ENCODE data around the gene KRT72. TPM values are rescaled to one million over a fixed set of nuclear protein-coding genes. Genes with fewer than 3 reads are reported as not detected.
A peak's percentile ranks its signal among the peaks of the same experiment; 100 is the strongest.

Gene KRT72
- total RNA-seq, 3 donors from 2014 or later: not detected

DNA sequence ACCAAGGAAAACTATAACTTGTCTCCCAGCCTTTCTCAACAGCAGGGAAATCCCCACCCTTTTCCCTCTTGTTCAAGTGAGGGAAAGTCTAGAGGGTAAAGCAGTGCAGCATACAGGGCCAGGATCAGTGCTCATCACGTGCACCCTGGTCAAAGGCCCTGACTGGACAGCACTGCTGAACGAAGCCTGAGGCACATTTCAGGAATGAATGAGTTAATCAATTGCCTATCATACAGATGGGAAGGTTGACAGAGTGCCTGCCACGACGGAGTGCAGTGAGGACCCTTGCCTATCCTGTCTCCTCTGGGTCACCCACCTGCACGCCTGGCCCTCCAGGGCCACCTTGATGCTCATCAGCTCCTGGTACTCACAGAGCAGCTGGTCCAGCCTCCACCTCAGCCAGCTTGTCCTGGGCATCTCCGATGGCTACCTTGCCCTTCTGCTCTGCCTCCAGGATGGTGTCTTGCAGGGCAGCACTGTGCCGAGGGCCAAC, 28.8 kb upstream of the KRT72 start:
- no peaks in the 10 kb centered on the region for H3K4me1 ChIP-seq
- no peaks in the 10 kb centered on the region for H3K9me3 ChIP-seq
- intact Hi-C loops (cut with DNase I; ENCODE audit: low total_unique reads): no loop called here
- DNase-seq (ENCODE audit: low spot score in 2 of 2): peak in 1 of 2 donors; percentile 13
- H3K27me3 ChIP-seq: no peaks in the 10 kb centered on the region
- H3K4me3 ChIP-seq: no peak overlapping the region
- no peak overlapping the region for H3K27ac ChIP-seq
- TF ChIP-seq POLR2A (IDR thresholded peaks at IDR 0.05) (no peak), POLR2AphosphoS5 (IDR thresholded peaks at IDR 0.05) (no peak), CTCF (IDR thresholded peaks at IDR 0.05) (no peak)
- no peaks in the 10 kb centered on the region for H3K36me3 ChIP-seq

- no peak overlapping the region for H3K4me3 ChIP-seq
- H3K9me3 ChIP-seq: no peaks in the 10 kb centered on the region
- H3K27ac ChIP-seq: no peak overlapping the region
- intact Hi-C loops (cut with DNase I; ENCODE audit: low total_unique reads): no loop called here
- DNase-seq (ENCODE audit: low spot score in 2 of 2): peak in 1 of 2 donors; percentile 1
- H3K36me3 ChIP-seq: no peaks in the 10 kb centered on the region
- H3K27me3 ChIP-seq: no peaks in the 10 kb centered on the region
- no peaks in the 10 kb centered on the region for H3K4me1 ChIP-seq
- TF ChIP-seq POLR2A (IDR thresholded peaks at IDR 0.05) (no peak), CTCF (IDR thresholded peaks at IDR 0.05) (no peak), POLR2AphosphoS5 (IDR thresholded peaks at IDR 0.05) (no peak)
Measured at GRCh38 chr12:52629281-52630007, 28.2 kb upstream of the KRT72 start.

DNA sequence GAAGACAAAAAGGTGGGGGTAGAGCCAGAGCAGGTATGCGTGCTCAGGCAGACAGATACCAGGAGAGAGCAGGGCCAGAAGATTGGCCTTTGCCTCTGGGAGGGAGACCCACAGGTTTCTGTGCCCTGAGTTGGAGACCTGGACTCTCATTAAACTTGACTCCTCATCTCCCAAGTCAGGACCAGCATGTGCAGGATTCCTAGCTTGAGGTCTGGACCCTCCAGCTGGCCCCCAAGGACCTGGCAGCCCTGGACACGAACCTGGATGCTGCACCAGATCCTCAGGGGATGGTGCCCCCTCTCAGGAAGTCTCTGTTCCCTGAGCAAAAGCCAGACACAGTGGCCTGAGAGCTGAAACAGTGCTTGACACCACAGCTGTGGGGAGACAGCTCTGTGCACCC, 27.6 kb upstream of the KRT72 start:
- no peak overlapping the region for H3K4me3 ChIP-seq
- no peaks in the 10 kb centered on the region for H3K9me3 ChIP-seq
- no peak for TF ChIP-seq POLR2AphosphoS5 (IDR thresholded peaks at IDR 0.05)
- no peak for TF ChIP-seq POLR2A (IDR thresholded peaks at IDR 0.05)
- no peak for TF ChIP-seq CTCF (IDR thresholded peaks at IDR 0.05)
- intact Hi-C loops (cut with DNase I; ENCODE audit: low total_unique reads): no loop called here
- no peak overlapping the region for H3K27ac ChIP-seq
- no peaks in the 10 kb centered on the region for H3K4me1 ChIP-seq
- H3K36me3 ChIP-seq: no peaks in the 10 kb centered on the region
- DNase-seq (ENCODE audit: low spot score in 2 of 2): no peak
- no peaks in the 10 kb centered on the region for H3K27me3 ChIP-seq

GRCh38 chr12:52628111-52628507, 26.8 kb upstream of the KRT72 start:
- Histone ChIP-seq H3K9me3 (no peaks in the 10 kb centered on the region), H3K4me1 (no peaks in the 10 kb centered on the region), H3K27ac (no peak overlapping the region), H3K27me3 (no peaks in the 10 kb centered on the region), H3K36me3 (no peaks in the 10 kb centered on the region), H3K4me3 (no peak overlapping the region)
- DNase-seq (ENCODE audit: low spot score in 2 of 2): peak in 1 of 2 donors; percentile 5
- TF ChIP-seq POLR2AphosphoS5 (IDR thresholded peaks at IDR 0.05) (no peak), CTCF (IDR thresholded peaks at IDR 0.05) (no peak), POLR2A (IDR thresholded peaks at IDR 0.05) (no peak)
- intact Hi-C loops (cut with DNase I; ENCODE audit: low total_unique reads): no loop called here

GRCh38 chr12:52627395-52628110, 26.3 kb upstream of the KRT72 start:
- TF ChIP-seq POLR2A (IDR thresholded peaks at IDR 0.05): no peak
- no peak for TF ChIP-seq CTCF (IDR thresholded peaks at IDR 0.05)
- no peak for TF ChIP-seq POLR2AphosphoS5 (IDR thresholded peaks at IDR 0.05)
- Histone ChIP-seq H3K4me3 (no peak overlapping the region), H3K9me3 (no peaks in the 10 kb centered on the region), H3K4me1 (no peaks in the 10 kb centered on the region), H3K27me3 (no peaks in the 10 kb centered on the region), H3K36me3 (no peaks in the 10 kb centered on the region), H3K27ac (no peak overlapping the region)
- DNase-seq (ENCODE audit: low spot score in 2 of 2): peak in 1 of 2 donors; percentile 2
- intact Hi-C loops (cut with DNase I; ENCODE audit: low total_unique reads): no loop called here

Measured in breast epithelium (tissue), 4 donors.